ENCODE data around the gene SLC24A4.

SLC24A4 gene

DNA sequence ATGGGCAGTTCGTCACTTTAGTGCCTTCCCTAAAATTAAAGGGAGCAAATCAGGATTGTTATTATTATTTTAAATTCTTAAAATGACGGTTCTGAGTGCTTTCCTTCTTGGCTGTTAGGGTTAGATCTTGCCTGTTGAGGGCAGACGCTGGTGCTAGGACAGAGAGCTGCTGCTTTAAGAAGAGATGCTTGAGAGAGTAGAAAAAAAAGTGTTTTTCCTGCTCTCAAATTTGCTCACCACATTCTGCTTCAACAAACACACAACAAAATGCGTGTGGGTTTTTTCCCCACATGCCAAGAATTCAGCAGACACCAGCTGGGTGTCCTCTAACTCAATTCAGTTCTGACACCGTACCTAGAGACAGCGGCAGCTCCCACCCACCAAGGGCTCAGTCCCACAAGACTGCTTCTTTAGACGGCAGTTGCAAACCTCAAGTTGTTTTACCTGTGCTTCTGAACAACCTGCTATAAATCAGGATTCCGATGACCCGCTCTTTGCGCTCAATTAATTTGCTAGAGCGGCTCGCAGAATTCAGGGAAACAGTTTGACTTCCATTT is 114.8 kb downstream of the SLC24A4 start:
- Histone ChIP-seq H3K4me1 (ENCODE audit: insufficient read depth, low read length) (no peaks in the 10 kb centered on the region), H3K9me3 (ENCODE audit: control insufficient read depth, insufficient read depth, low read length) (no peaks in the 10 kb centered on the region), H3K9ac (ENCODE audit: low read depth, low read length) (no peak overlapping the region), H3K36me3 (ENCODE audit: insufficient read depth, low read length) (no peaks in the 10 kb centered on the region)

DNA sequence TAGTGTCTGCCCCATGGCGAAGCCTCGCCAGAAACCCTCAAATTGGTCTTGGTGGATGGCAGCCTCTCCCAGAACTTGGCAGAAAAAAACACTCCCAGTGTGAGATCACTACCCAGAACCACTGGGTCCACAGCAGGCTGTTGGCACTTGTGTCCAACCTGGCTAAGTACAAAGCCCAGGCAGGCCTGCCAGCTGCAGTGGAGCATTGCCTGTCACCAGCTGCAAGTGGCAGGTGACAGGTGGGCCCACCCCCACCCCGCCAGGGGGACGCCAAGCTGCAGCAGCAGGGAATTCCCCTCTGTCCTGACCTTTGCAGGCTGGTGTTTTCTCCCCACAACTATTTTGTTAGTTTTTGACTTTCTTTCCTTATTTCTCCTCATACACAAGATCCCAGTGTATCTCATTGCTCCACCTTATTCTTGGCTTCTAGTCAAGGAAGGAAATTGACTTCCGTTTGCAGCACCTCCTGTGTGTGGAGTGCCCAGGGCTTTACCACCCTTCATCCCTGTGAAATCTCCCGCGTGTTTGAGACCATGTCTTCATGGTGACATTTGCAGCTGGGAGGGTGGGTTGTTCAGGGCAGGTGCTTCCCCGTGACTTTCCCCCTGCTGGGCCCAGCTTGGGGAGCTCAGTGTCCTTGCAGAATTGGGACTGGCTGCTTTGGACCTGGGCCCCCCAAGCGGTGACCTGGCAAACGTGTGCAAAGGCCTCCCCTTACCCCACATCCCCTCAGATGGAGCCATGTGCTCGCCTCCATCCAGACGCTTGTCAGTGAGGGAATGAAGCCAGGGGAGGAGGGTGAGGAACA is 116.8 kb downstream of the SLC24A4 start:
- H3K36me3 ChIP-seq (ENCODE audit: insufficient read depth, low read length): no peaks in the 10 kb centered on the region

DNA sequence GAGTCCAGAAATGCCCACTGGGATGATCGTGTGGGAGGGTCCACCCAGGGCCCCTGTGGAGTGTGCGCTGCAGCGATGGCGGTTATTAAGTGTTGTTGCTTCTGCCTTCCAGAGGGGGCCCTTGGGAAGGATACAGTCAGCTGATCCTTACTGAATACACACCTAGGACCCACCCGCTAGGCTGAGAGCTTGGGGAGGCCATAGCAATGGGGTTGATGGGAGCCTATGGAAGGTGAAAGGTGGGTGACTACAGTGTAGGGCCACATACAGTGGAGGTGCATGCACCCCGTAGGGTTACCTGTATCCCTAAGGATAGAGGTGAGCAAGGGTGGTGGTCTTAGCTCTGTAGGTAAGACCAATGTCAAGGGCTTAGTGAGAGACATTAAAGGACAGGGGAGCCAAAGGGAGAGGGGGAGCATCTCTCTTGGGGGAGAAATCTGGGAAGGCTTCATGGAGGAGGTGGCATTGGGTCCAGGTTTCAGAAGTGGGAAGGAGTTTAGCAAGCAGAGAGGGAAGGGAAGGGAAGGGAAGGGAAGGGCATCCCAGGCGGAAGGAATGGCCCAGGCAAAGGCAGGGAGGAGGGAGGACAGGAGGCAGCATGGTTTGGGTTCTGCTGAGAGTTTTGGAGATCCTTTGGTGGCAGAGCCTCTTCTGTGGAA is 117.5 kb downstream of the SLC24A4 start:
- Histone ChIP-seq H3K4me1 (ENCODE audit: insufficient read depth, low read length) (no peaks in the 10 kb centered on the region), H3K9ac (ENCODE audit: low read depth, low read length) (no peak overlapping the region), H3K9me3 (ENCODE audit: control insufficient read depth, insufficient read depth, low read length) (no peaks in the 10 kb centered on the region), H3K36me3 (ENCODE audit: insufficient read depth, low read length) (no peaks in the 10 kb centered on the region)

More for the DNA sequence above, 116.8 kb downstream of the SLC24A4 start:
- H3K4me1 ChIP-seq (ENCODE audit: insufficient read depth, low read length): no peaks in the 10 kb centered on the region
- H3K9me3 ChIP-seq (ENCODE audit: control insufficient read depth, insufficient read depth, low read length): no peaks in the 10 kb centered on the region
- no peak overlapping the region for H3K9ac ChIP-seq (ENCODE audit: low read depth, low read length)

DNA sequence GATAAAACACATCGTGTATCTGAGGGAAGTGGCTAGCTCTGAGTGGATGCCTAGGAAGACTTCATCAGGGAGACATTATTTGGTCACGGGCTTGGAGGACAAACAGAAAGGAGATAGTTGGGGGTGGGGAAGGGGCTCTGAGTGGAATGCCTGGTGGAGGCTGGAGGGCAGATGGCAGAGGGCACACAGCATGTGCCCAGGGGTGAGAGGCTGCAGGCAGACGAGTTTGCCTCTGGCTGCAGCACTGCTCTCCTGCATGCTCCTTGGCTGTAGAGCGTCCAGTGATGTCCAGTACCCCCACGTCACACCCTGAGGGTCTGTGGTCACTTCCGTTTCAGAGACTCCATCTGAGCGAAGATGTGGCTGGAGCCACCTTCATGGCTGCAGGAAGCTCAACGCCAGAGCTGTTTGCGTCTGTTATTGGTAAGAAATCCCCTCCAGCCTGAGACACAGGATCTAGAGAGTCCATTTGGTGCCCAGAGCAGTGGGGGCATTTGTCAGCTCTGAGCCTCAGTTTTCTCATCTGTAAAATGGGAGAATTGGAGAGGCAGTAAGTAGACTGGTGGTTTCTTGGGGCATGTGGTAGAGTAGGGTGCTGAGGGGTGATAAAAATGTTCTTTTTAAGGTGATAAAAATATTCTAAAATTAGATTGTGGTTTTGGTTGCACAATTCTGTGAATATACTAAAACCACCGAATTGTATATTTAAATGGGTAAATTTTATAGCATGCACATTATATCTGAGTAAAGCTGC is 119.0 kb downstream of the SLC24A4 start:
- Histone ChIP-seq H3K4me1 (ENCODE audit: insufficient read depth, low read length) (no peaks in the 10 kb centered on the region), H3K9me3 (ENCODE audit: control insufficient read depth, insufficient read depth, low read length) (peaks cover 5% of the 10 kb centered on the region; the same call in 1 of the 2 replicates), H3K9ac (ENCODE audit: low read depth, low read length) (no peak overlapping the region), H3K36me3 (ENCODE audit: insufficient read depth, low read length) (no peaks in the 10 kb centered on the region)

DNA sequence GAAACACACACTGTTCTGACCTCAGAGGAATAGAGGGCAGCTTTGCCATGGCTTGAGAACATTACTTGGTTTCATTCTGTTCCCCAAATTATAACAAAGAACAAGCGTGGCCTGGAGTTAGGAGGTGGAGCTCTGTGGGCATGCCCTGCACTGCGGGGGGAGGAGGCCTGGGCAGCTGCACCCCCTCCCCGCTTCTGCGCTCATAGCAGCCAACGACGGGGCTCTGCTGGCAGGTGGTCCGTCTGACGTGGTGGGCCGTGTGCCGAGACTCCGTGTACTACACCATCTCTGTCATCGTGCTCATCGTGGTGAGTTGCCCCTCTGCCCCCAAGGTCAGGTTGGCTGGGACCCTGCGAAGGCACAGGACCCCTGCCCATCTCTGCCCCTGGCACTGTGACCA is 120.2 kb downstream of the SLC24A4 start:
- H3K9me3 ChIP-seq (ENCODE audit: control insufficient read depth, insufficient read depth, low read length): peaks cover 5% of the 10 kb centered on the region; the same call in 1 of the 2 replicates
- no peaks in the 10 kb centered on the region for H3K36me3 ChIP-seq (ENCODE audit: insufficient read depth, low read length)
- H3K4me1 ChIP-seq (ENCODE audit: insufficient read depth, low read length): no peaks in the 10 kb centered on the region
- no peak overlapping the region for H3K9ac ChIP-seq (ENCODE audit: low read depth, low read length)

DNA sequence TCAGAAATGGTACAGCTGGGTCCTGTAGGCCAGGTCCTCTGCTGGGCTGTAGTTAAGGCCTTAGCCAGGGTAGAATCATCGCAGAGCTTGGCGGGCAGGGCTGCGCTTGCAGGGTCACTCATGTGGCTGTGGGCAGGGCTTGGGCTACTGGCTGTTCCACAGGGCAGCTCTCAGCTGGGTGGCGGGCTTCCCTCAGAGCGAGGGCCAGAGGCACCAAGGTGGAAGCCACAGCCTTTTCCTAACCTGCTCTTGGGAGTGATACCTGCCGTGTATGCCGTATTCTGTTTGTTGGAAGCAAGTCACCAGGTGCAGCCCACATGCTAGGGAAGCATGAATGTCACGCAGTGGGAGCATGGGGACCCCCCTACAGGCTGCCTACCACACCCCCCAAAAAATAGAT is 120.8 kb downstream of the SLC24A4 start:
- Histone ChIP-seq H3K36me3 (ENCODE audit: insufficient read depth, low read length) (no peaks in the 10 kb centered on the region), H3K9me3 (ENCODE audit: control insufficient read depth, insufficient read depth, low read length) (peaks cover 5% of the 10 kb centered on the region; the same call in 1 of the 2 replicates), H3K4me1 (ENCODE audit: insufficient read depth, low read length) (no peaks in the 10 kb centered on the region), H3K9ac (ENCODE audit: low read depth, low read length) (no peak overlapping the region)

DNA sequence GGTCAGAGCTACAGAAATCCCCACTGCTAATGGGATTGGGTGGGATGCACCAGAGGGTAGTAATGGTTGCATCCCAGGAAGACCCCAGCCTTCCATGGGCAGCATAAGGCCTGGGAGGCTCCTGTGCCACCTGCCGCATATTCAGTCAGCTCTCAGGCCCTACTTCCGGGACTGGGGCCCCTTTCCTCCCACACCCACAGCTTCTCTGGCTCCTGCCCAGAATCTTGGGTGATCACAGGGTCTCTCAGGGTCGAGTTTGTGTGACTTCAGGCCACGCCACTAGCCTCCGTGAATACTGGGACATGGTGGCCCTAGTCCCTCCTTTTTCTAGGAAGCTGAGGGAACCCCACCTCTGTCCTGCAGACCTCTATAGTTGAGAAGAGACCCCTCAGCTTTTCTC is 123.8 kb downstream of the SLC24A4 start:
- Histone ChIP-seq H3K9me3 (ENCODE audit: control insufficient read depth, insufficient read depth, low read length) (peaks cover 5% of the 10 kb centered on the region; the same call in 1 of the 2 replicates), H3K9ac (ENCODE audit: low read depth, low read length) (no peak overlapping the region), H3K4me1 (ENCODE audit: insufficient read depth, low read length) (0 out of 2 replicates have a peak, but pooled peaks cover 7% of the 10 kb centered on the region), H3K36me3 (ENCODE audit: insufficient read depth, low read length) (no peaks in the 10 kb centered on the region)

DNA sequence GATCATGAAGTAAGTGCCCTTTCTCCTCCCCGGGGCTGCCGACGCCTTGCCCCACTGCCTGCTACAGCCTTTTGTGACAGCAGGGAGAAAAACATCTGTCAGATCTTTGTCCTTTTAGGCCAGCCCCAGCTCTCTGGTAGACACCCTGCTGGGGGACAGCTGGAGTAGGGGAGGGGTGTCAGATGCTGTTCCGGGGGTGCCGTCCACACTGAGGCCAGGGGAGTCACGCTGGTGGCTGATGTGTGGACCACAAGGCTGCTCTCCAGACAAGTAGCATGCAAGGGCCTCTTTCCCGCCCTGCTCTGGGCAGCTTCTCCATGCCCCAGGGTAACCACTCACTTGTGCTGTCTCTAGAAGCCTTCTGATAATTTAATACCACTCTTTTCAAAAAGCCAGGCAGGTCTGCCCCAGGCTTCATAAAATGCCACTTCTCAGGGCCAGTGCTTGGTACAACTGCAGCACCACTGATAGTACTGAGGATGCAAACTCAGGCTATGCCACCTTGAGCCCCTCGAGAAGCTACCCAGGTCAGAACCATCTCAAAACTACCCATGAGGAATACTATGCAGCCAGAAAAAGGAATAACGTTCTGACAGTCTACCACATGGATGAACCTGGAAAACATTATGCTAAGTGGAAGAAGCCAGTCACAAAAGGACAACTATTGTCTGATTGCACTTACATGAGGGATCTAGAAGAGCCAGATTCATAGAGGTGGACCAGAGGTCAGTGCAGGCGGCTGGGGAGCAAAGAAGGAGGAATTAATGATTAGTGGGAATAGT is 124.6 kb downstream of the SLC24A4 start:
- H3K9ac ChIP-seq (ENCODE audit: low read depth, low read length): no peak overlapping the region
- no peaks in the 10 kb centered on the region for H3K36me3 ChIP-seq (ENCODE audit: insufficient read depth, low read length)
- H3K4me1 ChIP-seq (ENCODE audit: insufficient read depth, low read length): 0 out of 2 replicates have a peak, but pooled peaks cover 7% of the 10 kb centered on the region
- peaks cover 5% of the 10 kb centered on the region; the same call in 1 of the 2 replicates for H3K9me3 ChIP-seq (ENCODE audit: control insufficient read depth, insufficient read depth, low read length)

DNA sequence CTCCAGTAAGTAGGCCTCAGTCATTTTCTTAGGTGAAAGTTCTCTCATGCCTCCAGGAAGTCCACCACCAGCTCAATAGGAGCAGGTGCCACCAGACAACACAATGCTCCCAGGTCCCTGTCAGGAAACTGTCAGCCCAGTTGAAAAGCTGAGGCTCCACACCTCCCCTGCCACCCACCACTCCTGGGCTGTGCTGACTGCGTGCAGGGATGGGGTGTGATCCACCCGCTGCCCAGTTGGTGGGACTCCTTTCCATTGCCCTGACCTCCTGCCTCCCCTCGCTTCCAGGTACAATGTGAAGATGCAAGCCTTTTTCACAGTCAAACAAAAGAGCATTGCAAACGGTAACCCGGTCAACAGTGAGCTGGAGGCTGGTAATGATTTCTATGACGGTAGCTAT is 125.8 kb downstream of the SLC24A4 start:
- peaks cover 5% of the 10 kb centered on the region; the same call in 1 of the 2 replicates for H3K9me3 ChIP-seq (ENCODE audit: control insufficient read depth, insufficient read depth, low read length)
- H3K4me1 ChIP-seq (ENCODE audit: insufficient read depth, low read length): 0 out of 2 replicates have a peak, but pooled peaks cover 7% of the 10 kb centered on the region
- H3K36me3 ChIP-seq (ENCODE audit: insufficient read depth, low read length): no peaks in the 10 kb centered on the region
- H3K9ac ChIP-seq (ENCODE audit: low read depth, low read length): no peak overlapping the region

DNA sequence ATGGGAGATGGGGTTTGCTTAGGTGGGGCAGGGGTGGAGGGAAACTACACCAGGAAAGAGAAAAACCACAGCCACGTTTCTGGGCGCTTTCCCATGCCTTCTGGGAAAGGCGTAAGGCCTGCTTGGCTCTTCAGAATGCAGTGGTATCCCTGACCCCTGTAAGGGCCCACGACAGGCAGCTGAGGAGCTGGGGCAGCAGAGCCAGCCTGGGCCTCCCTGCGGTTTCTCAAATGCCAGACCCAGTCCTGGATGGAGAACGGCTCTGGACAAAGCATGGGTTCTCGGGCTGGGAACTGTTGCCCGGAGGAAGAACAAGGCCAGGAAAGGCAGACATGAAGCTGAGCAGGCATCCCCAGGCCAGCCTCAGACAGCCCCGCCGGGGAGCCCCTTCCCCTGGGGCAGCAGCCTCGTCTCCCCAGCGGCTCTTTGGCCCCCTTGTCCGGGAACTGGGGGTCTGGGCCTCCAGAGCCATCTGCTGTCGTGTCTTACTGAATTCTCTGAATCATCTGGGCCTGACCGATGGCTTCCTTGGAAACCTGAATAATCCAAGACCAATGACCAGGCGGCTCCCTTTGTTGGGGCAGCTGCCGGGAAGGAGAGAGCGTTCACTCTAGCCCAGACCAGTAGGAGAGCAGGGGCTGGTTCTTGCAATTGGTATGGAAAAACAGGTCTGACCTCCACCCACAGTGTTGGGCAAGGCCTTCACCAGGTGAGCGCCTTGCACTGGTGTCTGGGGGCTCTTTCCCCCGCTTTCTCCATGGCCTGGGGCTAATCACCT is 126.6 kb downstream of the SLC24A4 start:
- Histone ChIP-seq H3K9ac (ENCODE audit: low read depth, low read length) (no peak overlapping the region), H3K4me1 (ENCODE audit: insufficient read depth, low read length) (0 out of 2 replicates have a peak, but pooled peaks cover 7% of the 10 kb centered on the region), H3K36me3 (ENCODE audit: insufficient read depth, low read length) (no peaks in the 10 kb centered on the region), H3K9me3 (ENCODE audit: control insufficient read depth, insufficient read depth, low read length) (peaks cover 5% of the 10 kb centered on the region; the same call in 1 of the 2 replicates)

DNA sequence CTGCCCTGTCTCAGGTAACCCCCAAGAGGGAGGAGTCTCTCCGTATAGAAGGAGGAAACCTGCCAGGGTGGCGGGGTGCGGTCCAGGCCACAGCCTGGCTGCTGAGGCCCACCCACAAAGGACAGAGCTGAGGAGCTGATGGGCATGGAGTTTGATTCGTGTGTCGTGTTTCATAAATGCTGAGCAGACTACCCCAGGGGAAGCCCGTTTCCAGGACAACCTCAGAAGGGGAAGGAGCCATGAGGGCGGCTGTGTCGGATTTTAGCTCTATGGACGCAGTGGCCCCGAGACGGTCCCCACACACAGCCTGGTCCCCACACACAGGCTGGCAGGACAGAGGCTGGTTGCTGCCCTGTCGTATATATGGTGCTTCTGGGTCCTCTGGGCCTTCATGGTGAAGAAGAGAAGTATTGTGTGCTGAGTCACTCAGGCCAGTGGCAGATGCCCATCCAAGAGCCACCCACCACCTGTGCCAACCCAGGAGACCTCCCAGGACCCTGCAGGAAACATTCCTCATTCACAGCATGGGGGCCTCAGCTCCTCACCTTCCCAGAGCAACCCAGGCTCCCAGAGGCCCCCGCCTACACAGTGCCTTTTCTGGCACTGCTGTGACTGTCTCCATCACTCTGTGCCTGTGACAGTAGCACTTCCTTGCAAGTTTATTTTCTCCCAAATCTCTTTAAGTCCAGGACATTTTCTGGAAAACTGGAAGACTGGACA is 127.5 kb downstream of the SLC24A4 start:
- no peaks in the 10 kb centered on the region for H3K36me3 ChIP-seq (ENCODE audit: insufficient read depth, low read length)
- H3K4me1 ChIP-seq (ENCODE audit: insufficient read depth, low read length): 0 out of 2 replicates have a peak, but pooled peaks cover 7% of the 10 kb centered on the region
- peaks cover 5% of the 10 kb centered on the region; the same call in 1 of the 2 replicates for H3K9me3 ChIP-seq (ENCODE audit: control insufficient read depth, insufficient read depth, low read length)
- no peak overlapping the region for H3K9ac ChIP-seq (ENCODE audit: low read depth, low read length)

DNA sequence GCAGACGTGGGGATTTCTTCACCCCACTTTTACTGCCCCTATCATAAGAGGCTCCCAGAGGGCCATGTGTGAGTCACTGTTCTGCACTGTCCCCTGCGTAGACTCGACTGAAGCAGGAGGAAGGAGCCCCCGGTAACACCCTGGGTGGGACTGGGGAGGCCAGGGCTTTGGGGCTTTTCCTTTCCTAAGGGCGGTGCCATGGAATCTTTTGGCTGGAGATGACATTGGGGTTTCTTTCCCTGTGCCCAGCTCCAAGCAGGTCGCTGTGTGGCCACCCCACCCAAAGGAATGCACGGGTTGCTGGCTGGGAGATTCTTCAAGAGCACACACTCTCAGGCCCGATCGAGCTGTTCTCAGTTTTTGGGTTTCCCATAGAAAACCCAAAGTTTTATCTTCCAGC is 128.3 kb downstream of the SLC24A4 start:
- peaks cover 7% of the 10 kb centered on the region; the same call in 1 of the 2 replicates for H3K4me1 ChIP-seq (ENCODE audit: insufficient read depth, low read length)
- H3K9me3 ChIP-seq (ENCODE audit: control insufficient read depth, insufficient read depth, low read length): no peaks in the 10 kb centered on the region
- H3K36me3 ChIP-seq (ENCODE audit: insufficient read depth, low read length): no peaks in the 10 kb centered on the region
- H3K9ac ChIP-seq (ENCODE audit: low read depth, low read length): no peak overlapping the region

All from ES-I3 (cell line).